GM15510 (cell line): ENCODE results near the gene GTF2A2.

ENCODE experiments used
- POLR2A ChIP-seq: IDR thresholded peaks from 3 replicates; pipeline ENCODE4 v1.6.1; 2011; ENCODE audit warnings: borderline replicate concordance; ENCODE audit not compliant: insufficient read length; ENCODE audit errors: extremely low read depth

The GTF2A2 gene

GRCh38 chr15:59622289-59622688 lies 35.0 kb downstream of the GTF2A2 start:
- TF ChIP-seq POLR2A, result no peak

- TF ChIP-seq POLR2A, result no peak
Measured at GRCh38 chr15:59618406-59618805, 38.9 kb downstream of the GTF2A2 start.

- TF ChIP-seq POLR2A, result no peak
Measured at GRCh38 chr15:59616379-59616778, 40.9 kb downstream of the GTF2A2 start.

- no peak for TF ChIP-seq POLR2A
Measured at GRCh38 chr15:59615661-59616060, 41.7 kb downstream of the GTF2A2 start.

GRCh38 chr15:59614153-59614552 lies 43.2 kb downstream of the GTF2A2 start:
- TF ChIP-seq POLR2A, result no peak

GRCh38 chr15:59611276-59612260 lies 45.7 kb downstream of the GTF2A2 start, which contains the start of gene GCNT3:
GCNT3 (plus strand) TSS chr15:59611783; CDS start chr15:59618239, 6,456 bp downstream.
- TF ChIP-seq POLR2A, result no peak

- no peak for TF ChIP-seq POLR2A
Measured at GRCh38 chr15:59609730-59610712, 47.3 kb downstream of the GTF2A2 start.

- no peak for TF ChIP-seq POLR2A
Measured at GRCh38 chr15:59605994-59606393, 51.3 kb downstream of the GTF2A2 start.

GRCh38 chr15:59598461-59598860 lies 58.9 kb downstream of the GTF2A2 start:
- TF ChIP-seq POLR2A, result no peak

- no peak for TF ChIP-seq POLR2A
Measured at GRCh38 chr15:59596640-59597039, 60.7 kb downstream of the GTF2A2 start.

GRCh38 chr15:59595434-59595915 lies 61.8 kb downstream of the GTF2A2 start:
- TF ChIP-seq POLR2A, result no peak

GRCh38 chr15:59594991-59595390 lies 62.3 kb downstream of the GTF2A2 start:
- no peak for TF ChIP-seq POLR2A

GRCh38 chr15:59594493-59594942 lies 62.8 kb downstream of the GTF2A2 start:
- no peak for TF ChIP-seq POLR2A

GRCh38 chr15:59591356-59591755 lies 66.0 kb downstream of the GTF2A2 start:
- TF ChIP-seq POLR2A, result no peak

GRCh38 chr15:59590027-59590426 lies 67.3 kb downstream of the GTF2A2 start:
- TF ChIP-seq POLR2A, result no peak
